GM12878 (cell line): ENCODE data around the gene CENPS. TPM values are rescaled to one million over a fixed set of nuclear protein-coding genes. Genes with fewer than 3 reads are reported as not detected.

Source experiments
- CREM ChIP-seq: IDR thresholded peaks from 2 replicates; pipeline ENCODE4 v1.6.1; 2014; ENCODE audit warnings: antibody characterized with exemption, low read depth
- FOXM1 ChIP-seq: IDR thresholded peaks from 2 replicates; pipeline ENCODE4 v1.6.1; 2012; ENCODE audit warnings: low read depth, mild to moderate bottlenecking, inconsistent platforms, low read length, moderate library complexity
- HDAC6 ChIP-seq: fragments of 200-600 bp; sonication (generic); IDR thresholded peaks from one replicate; pipeline ENCODE4 v1.8.0; 2017; ENCODE audit warnings: antibody characterized with exemption; ENCODE audit not compliant: unreplicated experiment
- MEF2B ChIP-seq: fragments of 450-650 bp; IDR thresholded peaks from 2 replicates; pipeline ENCODE4 v1.6.1; 2018; ENCODE audit warnings: mild to moderate bottlenecking, moderate library complexity; ENCODE audit not compliant: partially characterized antibody, poor library complexity, severe bottlenecking
- MYB ChIP-seq: fragments of 150-350 bp; IDR thresholded peaks from 2 replicates; pipeline ENCODE4 v1.6.1; 2014; ENCODE audit warnings: mild to moderate bottlenecking, low read depth, low read length, borderline replicate concordance
- NFYB ChIP-seq: IDR thresholded peaks from 2 replicates; pipeline ENCODE4 v1.6.1; 2011; ENCODE audit warnings: low read depth, mild to moderate bottlenecking, low read length, improper control_type of control experiment, moderate library complexity; ENCODE audit not compliant: insufficient read depth
- PAX8 ChIP-seq: fragments of 450-650 bp; IDR thresholded peaks from 2 replicates; pipeline ENCODE4 v1.6.1; 2017; ENCODE audit warnings: mild to moderate bottlenecking, moderate library complexity
- RCOR1 ChIP-seq: conservative IDR thresholded peaks from 2 replicates; pipeline ENCODE4 v1.6.1; 2012; ENCODE audit warnings: low read depth, low read length, improper control_type of control experiment
- RUNX3 ChIP-seq: IDR thresholded peaks from 2 replicates; pipeline ENCODE4 v1.6.1; 2012; ENCODE audit warnings: low read length, inconsistent platforms
- SIN3A ChIP-seq: IDR thresholded peaks from 2 replicates; pipeline ENCODE4 v1.6.1; 2012; ENCODE audit warnings: low read depth, low read length, improper control_type of control experiment
- STAT3 ChIP-seq: IDR thresholded peaks from 2 replicates; pipeline ENCODE4 v1.6.1; 2011; ENCODE audit warnings: low read depth, low read length, improper control_type of control experiment
- TCF12 ChIP-seq: IDR thresholded peaks from 2 replicates; pipeline ENCODE4 v1.6.1; 2011; ENCODE audit warnings: low read depth, mild to moderate bottlenecking, low read length
- YBX1 ChIP-seq: fragments of 450-650 bp; IDR thresholded peaks from 2 replicates; pipeline ENCODE4 v1.6.1; 2016; ENCODE audit warnings: antibody characterized with exemption
- ZNF622 ChIP-seq: fragments of 450-650 bp; IDR thresholded peaks from 2 replicates; pipeline ENCODE4 v1.6.1; 2017; ENCODE audit warnings: mild to moderate bottlenecking, inconsistent platforms
- polyA plus RNA-seq, 11 experiments: library from polyadenylated mRNA; depleted of rRNA in 4 of 11; unstranded in 6 of 11; stranded (reverse) in 5 of 11; fragments of >200 nt; fragmentation: Nextera tagmentation in 4 of 11; fragmentation: Illumina TruSeq in 1 of 11; extraction: Ambion mirVana in 4 of 11; extraction: Trizol in 1 of 11; gene quantifications; 1 replicate in 1 of 11; 2 replicates in 10 of 11; pipeline versions ENCODE4 v1.2.1 to v1.2.3, GENCODE V29; 2011 to 2016; ENCODE audit warnings: inconsistent platforms in 2 of 11, missing spikeins in 2 of 11, low read depth in 1 of 11
- total RNA-seq, 4 experiments: library from RNA; depleted of rRNA in 3 of 4; stranded (reverse); fragments of >200 nt in 3 of 4; fragmentation: Illumina TruSeq in 1 of 4; extraction: Trizol in 1 of 4; gene quantifications; 2 replicates each; pipeline versions ENCODE4 v1.2.1 to v1.2.3, GENCODE V29; 2013 to 2021
- TF ChIP-seq, protein P1 (sequence below): IDR thresholded peaks from 2 replicates; pipeline ENCODE4 v1.6.1; 2012; ENCODE audit warnings: low read depth, low read length, improper control_type of control experiment
- TF ChIP-seq, protein P2 (sequence below): IDR thresholded peaks from 2 replicates; pipeline ENCODE4 v1.6.1; 2012; ENCODE audit warnings: low read depth, low read length, improper control_type of control experiment
- TF ChIP-seq, protein P3 (sequence below): IDR thresholded peaks from 2 replicates; pipeline ENCODE4 v1.6.1; 2011; ENCODE audit warnings: borderline replicate concordance, low read depth, mild to moderate bottlenecking, moderate library complexity, mixed read lengths, low read length; ENCODE audit not compliant: insufficient read depth; ENCODE audit errors: extremely low read length
- TF ChIP-seq, protein P4 (sequence below): fragments of 450-650 bp; IDR thresholded peaks from 2 replicates; pipeline ENCODE4 v1.6.1; 2017; ENCODE audit warnings: antibody characterized with exemption, mild to moderate bottlenecking, moderate library complexity
- TF ChIP-seq, protein P5 (sequence below): fragments of 450-650 bp; IDR thresholded peaks from 2 replicates; pipeline ENCODE4 v1.6.1; 2018; ENCODE audit warnings: mild to moderate bottlenecking, low read depth, moderate library complexity; ENCODE audit not compliant: partially characterized antibody

The CENPS gene
- total and polyA plus RNA-seq, 10 of the 15 experiments (the other 5 are each of a cell fraction or from before 2014, with no cell fraction given) = 9.4 to 51.7 (median 16.7) TPM

DNA sequence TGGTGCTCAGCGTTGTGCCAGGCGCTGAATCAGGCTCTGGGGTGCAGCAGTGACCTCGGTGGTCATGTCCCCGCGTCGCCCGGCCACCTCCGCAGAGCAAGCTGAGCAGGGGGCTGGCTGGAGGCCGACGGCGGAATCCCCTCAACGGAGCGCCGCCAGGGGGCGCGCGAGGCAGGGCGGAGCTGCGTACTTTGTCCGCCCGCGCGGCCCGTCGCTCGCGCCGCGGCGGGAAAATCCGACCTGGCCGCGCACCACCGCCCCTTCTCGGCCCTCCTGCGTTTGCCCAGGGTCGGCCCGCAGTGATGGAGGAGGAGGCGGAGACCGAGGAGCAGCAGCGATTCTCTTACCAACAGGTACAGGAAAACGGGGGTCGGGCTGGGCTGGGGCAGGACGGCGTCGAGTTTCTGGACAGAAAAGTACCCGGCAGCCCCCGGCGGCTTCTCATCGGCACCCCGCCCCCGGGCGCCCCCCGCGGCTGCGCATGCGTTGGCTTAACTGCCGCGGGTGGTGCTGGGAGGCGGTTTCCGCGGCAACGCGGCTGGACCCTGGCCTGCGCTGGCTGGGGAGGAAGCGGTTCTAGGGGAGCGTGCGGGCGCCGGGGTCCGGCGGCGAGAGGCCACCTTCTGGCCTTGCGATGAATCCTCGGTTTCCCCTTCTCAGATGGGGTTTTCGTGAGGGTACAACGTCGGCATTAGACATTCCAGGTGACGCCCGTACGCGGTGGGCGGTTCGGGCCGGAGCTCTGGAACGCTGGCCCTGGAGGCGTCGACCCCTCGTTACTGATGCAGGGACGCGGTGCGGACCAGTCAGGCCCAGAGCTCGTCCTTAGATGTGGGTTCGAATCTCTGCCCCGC, at the start of gene CENPS (continued):
- TF ChIP-seq FOXM1 = peak; percentile 79; the same call in 1 of the 2 replicates
- TF ChIP-seq HDAC6 = no peak
- no peak for TF ChIP-seq STAT3
- TF ChIP-seq RCOR1 = 0 out of 2 replicates have a peak, but pooled peaks have one; percentile 37
- TF ChIP-seq, protein P1, sequence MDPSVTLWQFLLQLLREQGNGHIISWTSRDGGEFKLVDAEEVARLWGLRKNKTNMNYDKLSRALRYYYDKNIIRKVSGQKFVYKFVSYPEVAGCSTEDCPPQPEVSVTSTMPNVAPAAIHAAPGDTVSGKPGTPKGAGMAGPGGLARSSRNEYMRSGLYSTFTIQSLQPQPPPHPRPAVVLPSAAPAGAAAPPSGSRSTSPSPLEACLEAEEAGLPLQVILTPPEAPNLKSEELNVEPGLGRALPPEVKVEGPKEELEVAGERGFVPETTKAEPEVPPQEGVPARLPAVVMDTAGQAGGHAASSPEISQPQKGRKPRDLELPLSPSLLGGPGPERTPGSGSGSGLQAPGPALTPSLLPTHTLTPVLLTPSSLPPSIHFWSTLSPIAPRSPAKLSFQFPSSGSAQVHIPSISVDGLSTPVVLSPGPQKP = peak; percentile 68; the same call in 1 of the 2 replicates
- TF ChIP-seq ZNF622 = no peak
- TF ChIP-seq, protein P2, sequence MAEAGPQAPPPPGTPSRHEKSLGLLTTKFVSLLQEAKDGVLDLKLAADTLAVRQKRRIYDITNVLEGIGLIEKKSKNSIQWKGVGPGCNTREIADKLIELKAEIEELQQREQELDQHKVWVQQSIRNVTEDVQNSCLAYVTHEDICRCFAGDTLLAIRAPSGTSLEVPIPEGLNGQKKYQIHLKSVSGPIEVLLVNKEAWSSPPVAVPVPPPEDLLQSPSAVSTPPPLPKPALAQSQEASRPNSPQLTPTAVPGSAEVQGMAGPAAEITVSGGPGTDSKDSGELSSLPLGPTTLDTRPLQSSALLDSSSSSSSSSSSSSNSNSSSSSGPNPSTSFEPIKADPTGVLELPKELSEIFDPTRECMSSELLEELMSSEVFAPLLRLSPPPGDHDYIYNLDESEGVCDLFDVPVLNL = peak; percentile 99
- no peak for TF ChIP-seq NFYB
- TF ChIP-seq CREM = peak; percentile 23
- no peak for TF ChIP-seq PAX8
- TF ChIP-seq, protein P3, sequence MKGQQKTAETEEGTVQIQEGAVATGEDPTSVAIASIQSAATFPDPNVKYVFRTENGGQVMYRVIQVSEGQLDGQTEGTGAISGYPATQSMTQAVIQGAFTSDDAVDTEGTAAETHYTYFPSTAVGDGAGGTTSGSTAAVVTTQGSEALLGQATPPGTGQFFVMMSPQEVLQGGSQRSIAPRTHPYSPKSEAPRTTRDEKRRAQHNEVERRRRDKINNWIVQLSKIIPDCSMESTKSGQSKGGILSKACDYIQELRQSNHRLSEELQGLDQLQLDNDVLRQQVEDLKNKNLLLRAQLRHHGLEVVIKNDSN = no peak
- TF ChIP-seq YBX1 = no peak
- no peak for TF ChIP-seq MYB
- TF ChIP-seq MEF2B = no peak
- TF ChIP-seq, protein P4, sequence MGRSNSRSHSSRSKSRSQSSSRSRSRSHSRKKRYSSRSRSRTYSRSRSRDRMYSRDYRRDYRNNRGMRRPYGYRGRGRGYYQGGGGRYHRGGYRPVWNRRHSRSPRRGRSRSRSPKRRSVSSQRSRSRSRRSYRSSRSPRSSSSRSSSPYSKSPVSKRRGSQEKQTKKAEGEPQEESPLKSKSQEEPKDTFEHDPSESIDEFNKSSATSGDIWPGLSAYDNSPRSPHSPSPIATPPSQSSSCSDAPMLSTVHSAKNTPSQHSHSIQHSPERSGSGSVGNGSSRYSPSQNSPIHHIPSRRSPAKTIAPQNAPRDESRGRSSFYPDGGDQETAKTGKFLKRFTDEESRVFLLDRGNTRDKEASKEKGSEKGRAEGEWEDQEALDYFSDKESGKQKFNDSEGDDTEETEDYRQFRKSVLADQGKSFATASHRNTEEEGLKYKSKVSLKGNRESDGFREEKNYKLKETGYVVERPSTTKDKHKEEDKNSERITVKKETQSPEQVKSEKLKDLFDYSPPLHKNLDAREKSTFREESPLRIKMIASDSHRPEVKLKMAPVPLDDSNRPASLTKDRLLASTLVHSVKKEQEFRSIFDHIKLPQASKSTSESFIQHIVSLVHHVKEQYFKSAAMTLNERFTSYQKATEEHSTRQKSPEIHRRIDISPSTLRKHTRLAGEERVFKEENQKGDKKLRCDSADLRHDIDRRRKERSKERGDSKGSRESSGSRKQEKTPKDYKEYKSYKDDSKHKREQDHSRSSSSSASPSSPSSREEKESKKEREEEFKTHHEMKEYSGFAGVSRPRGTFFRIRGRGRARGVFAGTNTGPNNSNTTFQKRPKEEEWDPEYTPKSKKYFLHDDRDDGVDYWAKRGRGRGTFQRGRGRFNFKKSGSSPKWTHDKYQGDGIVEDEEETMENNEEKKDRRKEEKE = no peak
- TF ChIP-seq, protein P5, sequence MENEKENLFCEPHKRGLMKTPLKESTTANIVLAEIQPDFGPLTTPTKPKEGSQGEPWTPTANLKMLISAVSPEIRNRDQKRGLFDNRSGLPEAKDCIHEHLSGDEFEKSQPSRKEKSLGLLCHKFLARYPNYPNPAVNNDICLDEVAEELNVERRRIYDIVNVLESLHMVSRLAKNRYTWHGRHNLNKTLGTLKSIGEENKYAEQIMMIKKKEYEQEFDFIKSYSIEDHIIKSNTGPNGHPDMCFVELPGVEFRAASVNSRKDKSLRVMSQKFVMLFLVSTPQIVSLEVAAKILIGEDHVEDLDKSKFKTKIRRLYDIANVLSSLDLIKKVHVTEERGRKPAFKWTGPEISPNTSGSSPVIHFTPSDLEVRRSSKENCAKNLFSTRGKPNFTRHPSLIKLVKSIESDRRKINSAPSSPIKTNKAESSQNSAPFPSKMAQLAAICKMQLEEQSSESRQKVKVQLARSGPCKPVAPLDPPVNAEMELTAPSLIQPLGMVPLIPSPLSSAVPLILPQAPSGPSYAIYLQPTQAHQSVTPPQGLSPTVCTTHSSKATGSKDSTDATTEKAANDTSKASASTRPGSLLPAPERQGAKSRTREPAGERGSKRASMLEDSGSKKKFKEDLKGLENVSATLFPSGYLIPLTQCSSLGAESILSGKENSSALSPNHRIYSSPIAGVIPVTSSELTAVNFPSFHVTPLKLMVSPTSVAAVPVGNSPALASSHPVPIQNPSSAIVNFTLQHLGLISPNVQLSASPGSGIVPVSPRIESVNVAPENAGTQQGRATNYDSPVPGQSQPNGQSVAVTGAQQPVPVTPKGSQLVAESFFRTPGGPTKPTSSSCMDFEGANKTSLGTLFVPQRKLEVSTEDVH = peak; percentile 94
- peak; percentile 99 for TF ChIP-seq SIN3A
- peak; percentile 44; the same call in 1 of the 2 replicates for TF ChIP-seq RUNX3
- no peak for TF ChIP-seq TCF12
